OCI-LY3 (cell line): ENCODE results near the gene AUTS2.
A peak's percentile ranks its signal among the peaks of the same experiment; 100 is the strongest.

Experiments used
- H2AFZ ChIP-seq: fragments of 200-600, 300-600 bp; shearing (Covaris generic); 2 replicates; pipeline ENCODE4 v1.6.0; 2014; ENCODE audit warnings: antibody characterized with exemption, low read depth, low read length
- H3K27ac ChIP-seq: fragments of 200-600, 300-600 bp; sonication (generic); 2 replicates; pipeline ENCODE4 v1.5.1; 2014; ENCODE audit warnings: mild to moderate bottlenecking, low read length, moderate library complexity, mixed read lengths
- H3K27me3 ChIP-seq: fragments of 200-600, 300-600 bp; sonication (generic); 2 replicates; pipeline ENCODE4 v1.6.1; 2014; ENCODE audit warnings: low read depth, low read length, mixed read lengths
- H3K36me3 ChIP-seq: fragments of 200-600, 300-600 bp; sonication (generic); replicated peaks from 2 replicates; pipeline ENCODE3; 2014; ENCODE audit warnings: low read depth, low read length, mixed read lengths
- H3K4me1 ChIP-seq: fragments of 300-600, 200-600 bp; sonication (generic); 2 replicates; pipeline ENCODE4 v1.6.1; 2014; ENCODE audit warnings: low read length, mixed read lengths
- H3K4me2 ChIP-seq: fragments of 200-600, 300-600 bp; sonication (generic); 2 replicates; pipeline ENCODE4 v1.6.1; 2014; ENCODE audit warnings: low read length, mixed read lengths
- H3K4me3 ChIP-seq: fragments of 300-600, 200-600 bp; sonication (generic); 2 replicates; pipeline ENCODE4 v1.5.1; 2014; ENCODE audit warnings: antibody characterized with exemption, mild to moderate bottlenecking, low read length, moderate library complexity
- H3K79me2 ChIP-seq: fragments of 300-600, 200-600 bp; shearing (Covaris generic); 2 replicates; pipeline ENCODE4 v1.6.1; 2014; ENCODE audit warnings: mild to moderate bottlenecking, low read length, mixed read lengths
- H3K9ac ChIP-seq: fragments of 300-600, 200-600 bp; shearing (Covaris generic); 2 replicates; pipeline ENCODE4 v1.6.0; 2014; ENCODE audit warnings: mild to moderate bottlenecking, low read length, moderate library complexity
- H3K9me3 ChIP-seq: fragments of 200-600, 300-600 bp; shearing (Covaris generic); 2 replicates; pipeline ENCODE4 v1.6.1; 2014; ENCODE audit warnings: low read length, mixed read lengths; ENCODE audit not compliant: insufficient read depth
- H4K20me1 ChIP-seq: fragments of 200-600, 300-600 bp; sonication (generic); 2 replicates; pipeline ENCODE4 v1.6.1; 2016; ENCODE audit warnings: low read length, mixed read lengths; ENCODE audit not compliant: insufficient read depth
- CTCF ChIP-seq: fragments of 200-600, 300-600 bp; sonication (generic); IDR thresholded peaks from 2 replicates; pipeline ENCODE4 v1.5.1; 2014; ENCODE audit warnings: antibody characterized with exemption, low read length, low read depth
- EZH2phosphoT487 ChIP-seq: fragments of 200-600 bp; shearing (Covaris generic); IDR thresholded peaks from 2 replicates; pipeline ENCODE4 v1.6.1; 2018; ENCODE audit warnings: antibody characterized with exemption, mixed run types, low read depth

The AUTS2 gene

GRCh38 chr7:69596723-69597277 is 1.5 kb upstream of the AUTS2 start:
- Histone ChIP-seq H3K9ac (no peak overlapping the region), H2AFZ (no peak overlapping the region), H3K4me1 (no peaks in the 10 kb centered on the region), H3K9me3 (no peaks in the 10 kb centered on the region), H3K4me2 (no peak overlapping the region), H4K20me1 (no peaks in the 10 kb centered on the region), H3K4me3 (no peak overlapping the region), H3K27ac (no peak overlapping the region), H3K27me3 (no peaks in the 10 kb centered on the region), H3K79me2 (no peaks in the 10 kb centered on the region), H3K36me3 (no peaks in the 10 kb centered on the region)
- TF ChIP-seq EZH2phosphoT487 = no peak
- TF ChIP-seq CTCF = no peak

GRCh38 chr7:69597278-69598076 is 798 bp upstream of the AUTS2 start:
- TF ChIP-seq EZH2phosphoT487 (no peak), CTCF (no peak)
- Histone ChIP-seq H3K27ac (no peak overlapping the region), H3K9me3 (no peaks in the 10 kb centered on the region), H3K4me1 (no peaks in the 10 kb centered on the region), H3K4me2 (no peak overlapping the region), H3K79me2 (no peaks in the 10 kb centered on the region), H2AFZ (no peak overlapping the region), H3K4me3 (no peak overlapping the region), H3K9ac (no peak overlapping the region), H3K36me3 (no peaks in the 10 kb centered on the region), H4K20me1 (no peaks in the 10 kb centered on the region), H3K27me3 (no peaks in the 10 kb centered on the region)

GRCh38 chr7:69598487-69599285 is 411 bp downstream of the AUTS2 start:
- H3K4me1 ChIP-seq = peaks cover 2% of the 10 kb centered on the region
- no peak overlapping the region for H3K9ac ChIP-seq
- no peak overlapping the region for H3K27ac ChIP-seq

More at GRCh38 chr7:69598487-69599285, 411 bp downstream of the AUTS2 start:
- H3K27me3 ChIP-seq = no peaks in the 10 kb centered on the region
- peak overlapping the region; percentile 34 for H3K4me2 ChIP-seq
- H3K4me3 ChIP-seq = peak overlapping the region; percentile 29
- TF ChIP-seq CTCF (no peak), EZH2phosphoT487 (no peak)
- H3K36me3 ChIP-seq = no peaks in the 10 kb centered on the region
- no peak overlapping the region for H2AFZ ChIP-seq
- no peaks in the 10 kb centered on the region for H3K79me2 ChIP-seq
- no peaks in the 10 kb centered on the region for H3K9me3 ChIP-seq
- no peaks in the 10 kb centered on the region for H4K20me1 ChIP-seq
